Upper lobe of right lung (tissue), 1 donor: ENCODE results near the gene HOXD8. TPM values are rescaled to one million over a fixed set of nuclear protein-coding genes. Genes with fewer than 3 reads are reported as not detected.

ENCODE experiments used
- ATAC-seq: fragments of 200-7000 bp; cut with Tn5 transposase; one replicate; pipeline ENCODE4 v1.9.1; 2020; ENCODE audit warnings: mild to moderate bottlenecking, moderate library complexity
- DNase-seq: peaks from one replicate; pipeline ENCODE4 v3.0.0-alpha.2; 2020
- H3K27ac ChIP-seq: fragments of 200-600 bp; one replicate; pipeline ENCODE4 v1.8.0; 2022
- H3K27me3 ChIP-seq: fragments of 200-600 bp; one replicate; pipeline ENCODE4 v1.8.0; 2022; ENCODE audit warnings: mild to moderate bottlenecking
- H3K36me3 ChIP-seq: fragments of 200-600 bp; one replicate; pipeline ENCODE4 v1.8.0; 2022
- H3K4me1 ChIP-seq: fragments of 200-600 bp; one replicate; pipeline ENCODE4 v1.8.0; 2022
- H3K4me3 ChIP-seq: fragments of 200-600 bp; one replicate; pipeline ENCODE4 v1.8.0; 2022; ENCODE audit warnings: mild to moderate bottlenecking
- H3K9me3 ChIP-seq: fragments of 200-600 bp; one replicate; pipeline ENCODE4 v1.8.0; 2022
- intact Hi-C: fragments of 100-400 bp; cut with DNase I; formaldehyde crosslinking; loops from one replicate; pipeline ENCODE4 v1.11.0; 2022
- total RNA-seq: library from RNA; stranded (reverse); fragmentation: NEBNext Ultra II Directional; extraction: Animal tissue kit (Norgen Biotek cat#: 25700); gene quantifications from one replicate; pipeline ENCODE4 v1.2.1, GENCODE V29; 2021
- TF ChIP-seq, protein P1 (sequence below): fragments of 200-600 bp; IDR thresholded peaks from one replicate; pipeline ENCODE4 v1.8.0; 2022; ENCODE audit warnings: antibody characterized with exemption
- donor health status: DM: no; HTN: yes; CAD: no; lungs with severe emphysema.

Gene HOXD8
- total RNA-seq, 1 donor from 2014 or later: 2.6 TPM

GRCh38 chr2:176088937-176089842, 40.3 kb upstream of the HOXD8 start:
- no peaks in the 10 kb centered on the region for H3K9me3 ChIP-seq
- ATAC-seq (no peak), DNase-seq (no peak)
- TF ChIP-seq, protein P1, sequence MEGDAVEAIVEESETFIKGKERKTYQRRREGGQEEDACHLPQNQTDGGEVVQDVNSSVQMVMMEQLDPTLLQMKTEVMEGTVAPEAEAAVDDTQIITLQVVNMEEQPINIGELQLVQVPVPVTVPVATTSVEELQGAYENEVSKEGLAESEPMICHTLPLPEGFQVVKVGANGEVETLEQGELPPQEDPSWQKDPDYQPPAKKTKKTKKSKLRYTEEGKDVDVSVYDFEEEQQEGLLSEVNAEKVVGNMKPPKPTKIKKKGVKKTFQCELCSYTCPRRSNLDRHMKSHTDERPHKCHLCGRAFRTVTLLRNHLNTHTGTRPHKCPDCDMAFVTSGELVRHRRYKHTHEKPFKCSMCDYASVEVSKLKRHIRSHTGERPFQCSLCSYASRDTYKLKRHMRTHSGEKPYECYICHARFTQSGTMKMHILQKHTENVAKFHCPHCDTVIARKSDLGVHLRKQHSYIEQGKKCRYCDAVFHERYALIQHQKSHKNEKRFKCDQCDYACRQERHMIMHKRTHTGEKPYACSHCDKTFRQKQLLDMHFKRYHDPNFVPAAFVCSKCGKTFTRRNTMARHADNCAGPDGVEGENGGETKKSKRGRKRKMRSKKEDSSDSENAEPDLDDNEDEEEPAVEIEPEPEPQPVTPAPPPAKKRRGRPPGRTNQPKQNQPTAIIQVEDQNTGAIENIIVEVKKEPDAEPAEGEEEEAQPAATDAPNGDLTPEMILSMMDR: no peak
- H3K27me3 ChIP-seq: peaks cover 100% of the 10 kb centered on the region
- H3K4me3 ChIP-seq: no peak overlapping the region
- no peaks in the 10 kb centered on the region for H3K36me3 ChIP-seq
- peaks cover 21% of the 10 kb centered on the region for H3K4me1 ChIP-seq
- intact Hi-C loops: no loop called here
- H3K27ac ChIP-seq: no peak overlapping the region

GRCh38 chr2:176089843-176090395, 39.6 kb upstream of the HOXD8 start:
- DNase-seq (no peak), ATAC-seq (no peak)
- H3K36me3 ChIP-seq: no peaks in the 10 kb centered on the region
- no peak overlapping the region for H3K27ac ChIP-seq
- H3K27me3 ChIP-seq: peaks cover 100% of the 10 kb centered on the region
- intact Hi-C loops: no loop called here
- no peak overlapping the region for H3K4me3 ChIP-seq
- no peaks in the 10 kb centered on the region for H3K9me3 ChIP-seq
- TF ChIP-seq, protein P1: no peak
- H3K4me1 ChIP-seq: peaks cover 21% of the 10 kb centered on the region

GRCh38 chr2:176090862-176091261, 38.6 kb upstream of the HOXD8 start:
- TF ChIP-seq, protein P1: no peak
- no peak overlapping the region for H3K4me3 ChIP-seq
- no peak overlapping the region for H3K27ac ChIP-seq
- no peaks in the 10 kb centered on the region for H3K9me3 ChIP-seq
- intact Hi-C loops: no loop called here
- no peaks in the 10 kb centered on the region for H3K36me3 ChIP-seq
- DNase-seq (no peak), ATAC-seq (no peak)
- H3K4me1 ChIP-seq: peaks cover 21% of the 10 kb centered on the region
- peaks cover 100% of the 10 kb centered on the region for H3K27me3 ChIP-seq

GRCh38 chr2:176091329-176092258, 37.9 kb upstream of the HOXD8 start:
- Histone ChIP-seq H3K27me3 (peaks cover 99% of the 10 kb centered on the region), H3K27ac (no peak overlapping the region), H3K4me3 (no peak overlapping the region), H3K4me1 (peaks cover 23% of the 10 kb centered on the region), H3K9me3 (no peaks in the 10 kb centered on the region), H3K36me3 (no peaks in the 10 kb centered on the region)
- intact Hi-C loops: no loop called here
- no peak for ATAC-seq
- TF ChIP-seq, protein P1: no peak
- no peak for DNase-seq

GRCh38 chr2:176092270-176093144, 37.0 kb upstream of the HOXD8 start, which contains the start of gene HOXD13:
HOXD13 (plus strand) TSS chr2:176092721; CDS start chr2:176092891, 170 bp downstream.
- no peak within 1 kb of the TSS for H3K27ac ChIP-seq
- TF ChIP-seq, protein P1: no peak
- DNase-seq (no peak), ATAC-seq (no peak)
- no peak within 1 kb of the TSS for H3K4me3 ChIP-seq
- peaks cover 32% of the 10 kb centered on the region for H3K4me1 ChIP-seq
- intact Hi-C loops: no loop called here
- H3K27me3 ChIP-seq: peaks cover 99% of the 10 kb centered on the region
- no peaks in the 10 kb centered on the region for H3K9me3 ChIP-seq
- no peaks in the 10 kb centered on the region for H3K36me3 ChIP-seq
